GM18505 (cell line): ENCODE data around the gene STRBP.

ENCODE experiments used
- ATAC-seq: cut with Tn5 transposase; IDR thresholded peaks from one replicate; pipeline ENCODE4 v1.9.1; 2021; ENCODE audit not compliant: unreplicated experiment
- POLR2A ChIP-seq: IDR thresholded peaks from 4 replicates; pipeline ENCODE4 v1.6.1; 2011; ENCODE audit warnings: borderline replicate concordance; ENCODE audit not compliant: insufficient read depth, insufficient read length; ENCODE audit errors: extremely low read depth

Gene STRBP

GRCh38 chr9:123150708-123151503 is 117.5 kb downstream of the STRBP start:
- ATAC-seq, result no peak
- TF ChIP-seq POLR2A, result no peak

DNA sequence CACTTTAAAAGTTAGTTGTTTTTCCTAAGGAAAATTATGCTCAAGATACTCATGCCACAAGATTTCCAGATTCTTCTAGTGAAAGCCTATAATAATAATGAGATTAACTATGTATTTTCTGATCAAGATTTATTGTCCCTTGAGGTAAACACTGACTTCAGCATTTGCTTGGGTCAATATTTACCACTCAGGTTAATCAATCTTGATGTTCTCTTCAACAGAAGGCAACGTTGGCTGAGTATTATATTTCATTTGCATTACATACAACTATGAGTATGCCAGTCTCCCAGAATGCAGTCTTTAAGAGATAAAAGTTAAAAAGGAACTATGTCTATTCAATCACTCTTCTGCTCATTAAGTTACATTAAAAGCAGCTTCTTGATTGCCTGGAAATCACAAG is 119.3 kb downstream of the STRBP start:
- no peak for TF ChIP-seq POLR2A

DNA sequence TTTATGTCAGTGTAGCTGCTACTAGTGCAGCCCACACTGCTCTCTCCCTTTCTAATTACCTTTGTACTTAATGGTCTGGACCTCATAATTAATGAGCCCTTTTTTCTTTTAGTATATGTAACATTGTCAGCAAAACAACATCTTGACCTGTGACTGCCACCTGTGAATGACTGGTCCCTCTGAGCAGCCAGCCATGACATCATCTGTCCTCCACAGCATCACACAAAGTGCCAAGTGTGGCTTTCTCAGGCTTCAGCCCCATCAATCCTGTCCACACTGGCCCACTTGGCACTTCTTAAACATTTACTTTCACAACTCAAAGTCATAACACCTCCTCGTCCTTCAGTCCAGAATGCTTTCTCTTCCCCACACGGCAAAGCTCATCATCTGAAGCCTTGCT is 130.2 kb downstream of the STRBP start:
- ATAC-seq, result no peak
- TF ChIP-seq POLR2A, result no peak

More for the DNA sequence above, 119.3 kb downstream of the STRBP start:
- ATAC-seq, result no peak

GRCh38 chr9:123135430-123135829 is 133.0 kb downstream of the STRBP start:
- TF ChIP-seq POLR2A, result no peak
- no peak for ATAC-seq

GRCh38 chr9:123132696-123133095 is 135.7 kb downstream of the STRBP start:
- TF ChIP-seq POLR2A, result no peak
- no peak for ATAC-seq

GRCh38 chr9:123131993-123132392 is 136.4 kb downstream of the STRBP start:
- no peak for TF ChIP-seq POLR2A
- no peak for ATAC-seq

DNA sequence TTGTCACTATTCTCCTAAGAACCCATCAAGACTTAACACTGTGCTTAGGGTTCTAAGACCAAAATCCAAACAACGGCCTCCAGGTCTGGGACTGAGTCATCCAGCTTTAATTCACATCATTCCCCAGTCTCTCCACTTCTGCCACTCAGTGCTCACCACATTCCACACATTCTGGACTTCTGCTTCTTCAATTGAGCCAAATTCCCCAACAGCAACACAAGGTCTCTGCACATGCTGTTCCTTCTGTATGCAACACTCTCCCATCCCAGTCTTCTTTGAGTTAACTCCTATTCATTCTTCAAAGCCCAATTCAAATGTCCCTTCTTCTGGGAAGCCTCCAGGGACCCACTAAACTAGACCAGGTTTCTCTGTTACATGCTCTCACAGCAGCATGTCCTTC is 137.1 kb downstream of the STRBP start:
- TF ChIP-seq POLR2A, result no peak

GRCh38 chr9:123129423-123129822 is 139.0 kb downstream of the STRBP start:
- no peak for ATAC-seq
- TF ChIP-seq POLR2A, result no peak

More for the DNA sequence above, 137.1 kb downstream of the STRBP start:
- ATAC-seq, result no peak

GRCh38 chr9:123128591-123128990 is 139.8 kb downstream of the STRBP start:
- ATAC-seq, result no peak

GRCh38 chr9:123127512-123128075 is 140.8 kb downstream of the STRBP start:
- no peak for ATAC-seq
- TF ChIP-seq POLR2A, result no peak

More at GRCh38 chr9:123128591-123128990, 139.8 kb downstream of the STRBP start:
- TF ChIP-seq POLR2A, result no peak

DNA sequence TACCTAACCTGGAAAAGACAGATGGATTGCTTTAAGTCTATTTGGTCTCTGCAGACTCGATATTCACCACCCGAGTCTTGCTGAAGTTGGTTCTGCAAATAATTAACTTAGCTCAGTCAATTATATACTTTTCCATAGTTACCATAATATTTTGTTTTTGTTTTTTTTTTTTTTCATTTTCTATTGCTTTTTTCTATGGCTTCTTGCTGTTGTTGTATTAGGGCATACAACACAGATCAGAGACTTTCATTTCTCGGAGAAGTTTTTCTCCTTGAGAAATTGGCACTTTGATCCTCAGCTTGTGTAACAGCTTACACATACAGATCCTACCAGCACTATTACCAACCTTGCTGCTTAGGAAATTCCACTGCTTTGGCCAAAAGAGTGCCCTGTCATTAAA is 146.9 kb downstream of the STRBP start:
- no peak for TF ChIP-seq POLR2A
- ATAC-seq, result no peak

DNA sequence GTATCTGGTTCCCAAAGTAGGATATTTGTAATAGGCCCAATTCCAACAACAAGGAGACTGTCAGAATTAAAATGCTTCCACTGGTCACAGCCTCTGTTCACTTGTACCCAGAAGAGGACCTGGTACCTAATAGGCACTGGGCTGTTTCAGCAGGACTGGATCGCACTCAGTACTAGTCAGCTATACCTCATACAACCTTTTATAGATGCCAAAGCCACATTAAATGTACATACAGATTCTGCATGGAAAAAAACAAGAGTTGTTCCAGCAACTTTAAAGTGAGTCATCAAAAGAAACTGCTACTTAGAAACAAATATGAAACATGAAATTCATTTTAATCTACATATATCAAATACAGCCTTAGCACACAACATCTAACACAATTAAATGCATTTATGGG is 147.4 kb downstream of the STRBP start:
- no peak for TF ChIP-seq POLR2A
- ATAC-seq, result no peak

DNA sequence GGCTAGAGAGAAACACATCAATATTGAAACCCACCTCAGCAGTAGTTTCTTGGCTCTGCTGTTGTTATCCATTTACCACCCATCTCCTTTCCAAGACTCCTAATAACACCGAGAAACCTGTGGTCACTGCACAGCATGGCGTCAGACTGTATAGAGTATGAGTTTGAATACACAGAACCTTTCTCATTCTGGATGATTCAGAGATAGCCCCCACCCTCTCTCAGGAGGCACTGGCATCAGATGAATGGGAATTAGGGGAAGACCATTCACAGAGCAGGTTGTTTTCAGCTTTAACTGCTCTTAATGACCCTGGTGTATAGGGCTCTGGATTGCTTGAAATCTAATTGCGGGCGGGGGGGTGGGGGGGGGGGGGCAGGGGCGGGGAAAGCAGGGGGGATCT is 148.3 kb downstream of the STRBP start:
- no peak for ATAC-seq
- TF ChIP-seq POLR2A, result no peak

GRCh38 chr9:123119566-123119965 is 148.8 kb downstream of the STRBP start:
- no peak for TF ChIP-seq POLR2A
- no peak for ATAC-seq

GRCh38 chr9:123116036-123116435 is 152.3 kb downstream of the STRBP start:
- no peak for ATAC-seq
- no peak for TF ChIP-seq POLR2A

DNA sequence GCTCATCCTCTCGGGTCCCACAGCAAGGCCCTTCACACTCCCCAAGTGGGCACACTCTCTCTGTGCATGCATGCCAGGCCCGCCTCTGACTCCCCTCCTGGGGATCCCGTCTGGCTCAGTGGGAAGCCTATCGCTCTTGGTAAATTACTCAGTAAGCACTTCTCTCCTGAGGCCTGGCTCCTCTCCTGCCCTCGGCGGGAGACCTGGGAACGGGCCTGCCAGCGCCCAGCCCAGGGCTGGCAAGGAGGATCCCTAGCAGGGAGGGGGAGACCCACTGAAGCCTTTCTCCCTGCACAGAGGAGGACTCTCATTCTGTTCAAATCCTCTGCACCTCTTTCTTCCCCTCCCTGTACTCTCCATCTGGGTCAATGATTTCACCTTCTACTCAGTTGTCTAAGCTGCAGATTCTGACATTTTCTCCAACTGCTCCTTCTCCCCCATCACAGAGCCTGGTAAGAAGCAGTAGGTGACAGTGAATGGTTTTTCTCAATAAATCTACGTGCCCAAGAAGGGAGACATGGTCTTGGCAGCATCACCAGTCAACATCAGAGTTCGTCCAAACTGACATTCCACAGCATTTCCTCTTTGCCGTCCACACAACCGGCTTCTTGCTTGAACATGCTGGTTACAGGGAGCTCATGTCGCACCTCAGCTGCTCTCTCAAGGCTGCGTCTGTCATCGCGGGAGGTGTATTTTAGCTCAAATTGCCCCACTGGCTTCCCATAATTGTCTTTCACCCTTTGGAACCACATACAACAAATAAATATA is 153.1 kb downstream of the STRBP start:
- TF ChIP-seq POLR2A, result no peak
- no peak for ATAC-seq
